Keratinocyte (primary cell): ENCODE results near the gene DEFB132.

Experiments
- EZH2 ChIP-seq: IDR thresholded peaks from one replicate; pipeline ENCODE4 v1.6.1; 2012; ENCODE audit warnings: inconsistent platforms, mild to moderate bottlenecking, low read length, moderate library complexity
- TF ChIP-seq, protein P1 (sequence below), 3 experiments: IDR thresholded peaks in 1 of 3; conservative IDR thresholded peaks in 1 of 3; optimal IDR thresholded peaks in 1 of 3; 2 replicates in 2 of 3; 3 replicates in 1 of 3; pipeline versions ENCODE3 to v1.5.1; 2011; ENCODE audit warnings: low read length in 3 of 3, mild to moderate bottlenecking in 3 of 3, moderate library complexity in 2 of 3, control low read depth in 1 of 3, inconsistent platforms in 1 of 3; ENCODE audit not compliant: insufficient read depth in 2 of 3; ENCODE audit errors: extremely low read depth in 1 of 3

DNA sequence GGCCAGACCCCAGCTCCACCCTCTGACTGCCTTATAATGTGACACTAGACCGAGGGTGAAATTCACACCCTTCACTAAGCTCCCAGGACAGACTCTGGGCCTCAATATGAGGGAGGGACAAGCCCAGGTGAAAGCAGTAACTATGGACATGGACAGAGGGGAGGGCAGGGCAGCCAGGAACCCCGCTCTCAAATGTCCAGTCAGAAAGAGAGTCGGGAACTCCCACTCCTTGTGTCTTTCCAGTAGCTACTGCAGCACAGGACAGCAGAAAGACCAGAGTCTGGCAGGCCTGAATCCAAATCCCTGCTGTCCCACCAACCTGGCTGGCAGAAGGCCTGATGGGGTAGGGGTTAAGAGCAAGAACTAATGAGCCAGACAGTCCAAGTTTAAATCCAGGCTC lies 26.6 kb downstream of the DEFB132 start:
- TF ChIP-seq, protein P1, sequence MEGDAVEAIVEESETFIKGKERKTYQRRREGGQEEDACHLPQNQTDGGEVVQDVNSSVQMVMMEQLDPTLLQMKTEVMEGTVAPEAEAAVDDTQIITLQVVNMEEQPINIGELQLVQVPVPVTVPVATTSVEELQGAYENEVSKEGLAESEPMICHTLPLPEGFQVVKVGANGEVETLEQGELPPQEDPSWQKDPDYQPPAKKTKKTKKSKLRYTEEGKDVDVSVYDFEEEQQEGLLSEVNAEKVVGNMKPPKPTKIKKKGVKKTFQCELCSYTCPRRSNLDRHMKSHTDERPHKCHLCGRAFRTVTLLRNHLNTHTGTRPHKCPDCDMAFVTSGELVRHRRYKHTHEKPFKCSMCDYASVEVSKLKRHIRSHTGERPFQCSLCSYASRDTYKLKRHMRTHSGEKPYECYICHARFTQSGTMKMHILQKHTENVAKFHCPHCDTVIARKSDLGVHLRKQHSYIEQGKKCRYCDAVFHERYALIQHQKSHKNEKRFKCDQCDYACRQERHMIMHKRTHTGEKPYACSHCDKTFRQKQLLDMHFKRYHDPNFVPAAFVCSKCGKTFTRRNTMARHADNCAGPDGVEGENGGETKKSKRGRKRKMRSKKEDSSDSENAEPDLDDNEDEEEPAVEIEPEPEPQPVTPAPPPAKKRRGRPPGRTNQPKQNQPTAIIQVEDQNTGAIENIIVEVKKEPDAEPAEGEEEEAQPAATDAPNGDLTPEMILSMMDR (optimal IDR thresholded peaks at IDR 0.05 in 1 of 3, IDR thresholded peaks at IDR 0.05 in 1 of 3, conservative IDR thresholded peaks at IDR 0.05 in 1 of 3; ENCODE audit: extremely low read depth in 1 of 3, insufficient read depth in 2 of 3, low read length in 3 of 3) = no peak
- no peak for TF ChIP-seq EZH2
